Left ventricle myocardium inferior (tissue), 1 donor: ENCODE measurements around the gene PTGER3. TPM values are rescaled to one million over a fixed set of nuclear protein-coding genes. Genes with fewer than 3 reads are reported as not detected.

Experiments
- DNase-seq: peaks from one replicate; pipeline ENCODE4 v3.0.0-alpha.2; 2020
- H3K27ac ChIP-seq: fragments of 200-600 bp; replicated peaks from 2 replicates; pipeline ENCODE4 v1.8.0; 2021
- H3K27me3 ChIP-seq: fragments of 200-600 bp; 2 replicates; pipeline ENCODE4 v1.8.0; 2021; ENCODE audit warnings: low read depth
- H3K36me3 ChIP-seq: fragments of 200-600 bp; 2 replicates; pipeline ENCODE4 v1.8.0; 2021
- H3K4me1 ChIP-seq: fragments of 200-600 bp; 2 replicates; pipeline ENCODE4 v1.8.0; 2021
- H3K4me3 ChIP-seq: fragments of 200-600 bp; 2 replicates; pipeline ENCODE4 v1.8.0; 2021; ENCODE audit warnings: mild to moderate bottlenecking, moderate library complexity
- H3K9me3 ChIP-seq: fragments of 200-600 bp; replicated peaks from 2 replicates; pipeline ENCODE4 v1.8.0; 2021
- intact Hi-C: fragments of 100-400 bp; cut with micrococcal nuclease; formaldehyde crosslinking; loops from one replicate; pipeline ENCODE4 v1.11.0; 2022
- total RNA-seq: library from RNA; stranded (reverse); fragmentation: NEBNext Ultra II Directional; extraction: Animal tissue kit (Norgen Biotek cat#: 25700); gene quantifications from one replicate; pipeline ENCODE4 v1.2.1, GENCODE V29; 2021
- TF ChIP-seq, protein P1 (sequence below): fragments of 200-600 bp; IDR thresholded peaks from 2 replicates; pipeline ENCODE4 v1.8.0; 2021; ENCODE audit warnings: antibody characterized with exemption, mild to moderate bottlenecking, borderline replicate concordance
- donor health status: DM: no; HTN: yes; CAD: no; lungs with severe emphysema.

Gene PTGER3
- total RNA-seq, 1 donor from 2014 or later: 2.6 TPM

DNA sequence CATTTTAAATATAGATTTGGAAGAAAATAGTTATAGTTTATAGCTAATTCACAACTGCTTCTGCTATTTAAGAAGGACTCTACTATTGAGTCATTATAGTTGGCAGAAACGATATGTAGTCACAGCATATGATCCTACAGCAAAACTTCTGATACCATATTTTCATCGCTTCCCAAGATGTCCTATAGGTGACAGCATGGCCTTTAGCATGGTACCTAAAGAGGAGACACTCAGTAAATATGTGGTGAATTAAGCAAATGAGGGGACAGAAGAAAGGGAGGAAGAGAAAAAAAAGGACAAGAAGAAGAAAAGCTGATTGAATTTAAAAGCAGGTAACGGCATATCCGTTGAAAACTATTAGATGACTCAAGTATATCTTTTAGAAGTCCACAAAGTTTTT, 77.2 kb downstream of the PTGER3 start:
- TF ChIP-seq, protein P1, sequence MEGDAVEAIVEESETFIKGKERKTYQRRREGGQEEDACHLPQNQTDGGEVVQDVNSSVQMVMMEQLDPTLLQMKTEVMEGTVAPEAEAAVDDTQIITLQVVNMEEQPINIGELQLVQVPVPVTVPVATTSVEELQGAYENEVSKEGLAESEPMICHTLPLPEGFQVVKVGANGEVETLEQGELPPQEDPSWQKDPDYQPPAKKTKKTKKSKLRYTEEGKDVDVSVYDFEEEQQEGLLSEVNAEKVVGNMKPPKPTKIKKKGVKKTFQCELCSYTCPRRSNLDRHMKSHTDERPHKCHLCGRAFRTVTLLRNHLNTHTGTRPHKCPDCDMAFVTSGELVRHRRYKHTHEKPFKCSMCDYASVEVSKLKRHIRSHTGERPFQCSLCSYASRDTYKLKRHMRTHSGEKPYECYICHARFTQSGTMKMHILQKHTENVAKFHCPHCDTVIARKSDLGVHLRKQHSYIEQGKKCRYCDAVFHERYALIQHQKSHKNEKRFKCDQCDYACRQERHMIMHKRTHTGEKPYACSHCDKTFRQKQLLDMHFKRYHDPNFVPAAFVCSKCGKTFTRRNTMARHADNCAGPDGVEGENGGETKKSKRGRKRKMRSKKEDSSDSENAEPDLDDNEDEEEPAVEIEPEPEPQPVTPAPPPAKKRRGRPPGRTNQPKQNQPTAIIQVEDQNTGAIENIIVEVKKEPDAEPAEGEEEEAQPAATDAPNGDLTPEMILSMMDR: no peak
- H3K9me3 ChIP-seq: no peaks in the 10 kb centered on the region
- no peak for DNase-seq
- no peaks in the 10 kb centered on the region for H3K27me3 ChIP-seq
- H3K4me1 ChIP-seq: no peaks in the 10 kb centered on the region
- H3K36me3 ChIP-seq: no peaks in the 10 kb centered on the region
- intact Hi-C loops: no loop called here
- H3K27ac ChIP-seq: no peak overlapping the region
- H3K4me3 ChIP-seq: no peak overlapping the region

DNA sequence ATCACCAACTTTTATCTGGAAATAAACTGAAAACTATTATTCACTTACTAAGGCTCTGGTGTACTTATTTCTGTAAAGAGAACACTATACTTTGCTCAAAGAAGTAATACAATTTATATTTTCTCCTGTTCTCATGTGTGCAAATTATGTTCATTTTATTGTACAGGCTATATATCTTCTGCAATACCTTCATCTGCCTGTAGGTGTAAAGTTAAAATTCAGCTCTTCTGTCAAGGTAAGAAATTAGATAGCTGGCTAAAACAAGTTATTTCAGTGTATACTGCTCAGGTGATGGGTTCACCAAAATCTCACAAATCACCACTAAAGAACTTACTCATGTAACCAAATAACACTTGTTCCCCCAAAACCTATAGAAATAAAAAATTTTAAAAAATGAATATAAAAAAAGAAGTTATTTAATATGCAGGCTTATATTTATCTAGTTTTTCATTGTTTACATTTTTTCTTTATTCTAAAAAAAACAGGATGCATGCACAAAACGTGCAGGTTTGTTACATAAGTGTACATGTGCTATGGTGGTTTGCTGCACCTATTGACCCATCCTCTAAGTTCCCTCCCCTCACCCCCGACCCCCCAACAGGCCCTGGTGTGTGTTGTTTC, 81.5 kb downstream of the PTGER3 start:
- Histone ChIP-seq H3K27me3 (no peaks in the 10 kb centered on the region), H3K4me3 (no peak overlapping the region), H3K36me3 (no peaks in the 10 kb centered on the region), H3K4me1 (no peaks in the 10 kb centered on the region), H3K27ac (no peak overlapping the region), H3K9me3 (no peaks in the 10 kb centered on the region)
- no peak for DNase-seq
- TF ChIP-seq, protein P1: peak; percentile 29
- intact Hi-C loops: no loop called here

DNA sequence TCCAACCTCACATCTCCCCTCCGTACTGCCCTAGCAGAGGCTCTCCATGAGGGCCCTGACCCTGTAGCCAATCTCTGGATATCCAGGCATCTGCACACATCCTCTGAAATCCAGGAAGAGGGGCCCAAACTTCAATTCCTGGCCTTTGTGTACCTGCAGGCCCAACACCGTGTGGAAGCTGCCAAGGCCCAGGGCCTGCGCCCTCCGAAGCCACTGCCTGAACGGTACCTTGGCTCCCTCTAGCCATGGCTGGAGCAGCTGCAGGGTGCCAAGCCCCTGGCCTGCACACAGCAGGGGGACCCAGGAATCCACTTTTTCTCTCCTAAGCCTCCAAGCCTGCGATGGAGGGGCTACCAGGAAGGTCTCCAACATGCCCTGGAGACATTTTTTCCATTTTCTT, 84.2 kb downstream of the PTGER3 start:
- H3K4me3 ChIP-seq: no peak overlapping the region
- intact Hi-C loops: no loop called here
- TF ChIP-seq, protein P1: no peak
- no peaks in the 10 kb centered on the region for H3K36me3 ChIP-seq
- DNase-seq: no peak
- H3K27ac ChIP-seq: no peak overlapping the region
- H3K9me3 ChIP-seq: peaks cover 6% of the 10 kb centered on the region
- H3K4me1 ChIP-seq: no peaks in the 10 kb centered on the region
- no peaks in the 10 kb centered on the region for H3K27me3 ChIP-seq

DNA sequence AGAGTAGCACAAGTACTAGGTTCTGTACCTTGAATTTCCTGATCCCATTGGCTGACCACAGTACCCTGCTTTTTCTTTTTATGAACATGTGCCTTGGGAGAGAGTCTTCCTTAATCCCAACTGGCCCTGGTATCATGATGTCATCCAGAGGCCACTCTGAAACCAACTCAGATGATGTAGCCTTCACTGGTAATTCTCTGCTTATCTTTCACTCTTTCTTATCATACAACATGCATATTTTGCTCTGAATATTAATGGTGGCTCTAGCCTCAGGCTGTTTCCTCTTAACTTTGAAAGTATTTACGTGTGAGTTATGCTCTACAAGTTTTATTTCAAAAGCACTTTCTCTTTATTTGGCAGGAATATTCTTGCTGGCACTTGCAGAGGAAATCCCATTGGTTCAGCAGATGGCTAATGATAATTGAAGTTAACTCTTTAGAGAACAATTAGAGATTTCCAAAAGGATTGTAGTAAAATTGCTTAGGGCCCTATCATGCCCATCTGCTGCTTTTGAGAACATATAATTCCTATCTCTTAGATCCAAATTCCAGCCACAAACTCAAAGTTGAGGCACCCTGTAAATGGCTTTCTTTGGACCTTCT, 86.1 kb downstream of the PTGER3 start:
- Histone ChIP-seq H3K9me3 (peaks cover 6% of the 10 kb centered on the region), H3K36me3 (no peaks in the 10 kb centered on the region), H3K27ac (no peak overlapping the region), H3K27me3 (no peaks in the 10 kb centered on the region), H3K4me3 (no peak overlapping the region), H3K4me1 (no peaks in the 10 kb centered on the region)
- no peak for DNase-seq
- TF ChIP-seq, protein P1: no peak
- intact Hi-C loops: no loop called here

DNA sequence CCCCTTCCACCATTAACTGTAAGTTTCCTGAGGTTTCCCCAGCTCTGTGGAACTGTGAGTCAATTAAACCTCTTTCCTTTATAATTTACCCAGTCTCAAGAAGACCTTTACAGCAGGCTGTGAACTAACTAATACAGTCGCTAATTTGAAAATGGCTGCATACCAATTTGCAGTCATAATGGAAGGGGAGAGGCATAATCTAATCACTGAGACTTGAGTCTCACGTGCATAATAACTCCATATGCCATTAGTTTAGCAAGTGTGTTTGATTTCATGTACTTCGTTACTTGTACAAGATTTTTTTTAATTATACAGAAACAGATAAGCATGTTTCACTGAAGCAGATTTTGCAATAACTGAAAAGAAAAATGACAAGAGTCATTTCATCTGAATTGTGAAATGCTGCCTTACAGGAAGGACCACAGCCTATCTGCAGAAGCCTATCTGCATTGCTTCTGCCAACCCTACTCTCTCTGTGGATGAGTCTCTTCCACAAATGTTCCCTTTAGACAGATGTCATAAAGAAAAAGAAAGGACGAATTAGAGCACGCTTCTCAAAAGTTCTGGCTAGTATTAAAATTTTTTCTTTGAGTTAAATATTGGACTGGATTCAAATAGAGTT, 99.1 kb downstream of the PTGER3 start:
- TF ChIP-seq, protein P1: no peak
- intact Hi-C loops: no loop called here

More for the DNA sequence above, 99.1 kb downstream of the PTGER3 start:
- Histone ChIP-seq H3K9me3 (no peaks in the 10 kb centered on the region), H3K27me3 (no peaks in the 10 kb centered on the region), H3K27ac (no peak overlapping the region), H3K36me3 (no peaks in the 10 kb centered on the region), H3K4me1 (no peaks in the 10 kb centered on the region), H3K4me3 (no peak overlapping the region)
- no peak for DNase-seq
